Measurements from ENCODE around the gene B9D2.

The B9D2 gene

DNA sequence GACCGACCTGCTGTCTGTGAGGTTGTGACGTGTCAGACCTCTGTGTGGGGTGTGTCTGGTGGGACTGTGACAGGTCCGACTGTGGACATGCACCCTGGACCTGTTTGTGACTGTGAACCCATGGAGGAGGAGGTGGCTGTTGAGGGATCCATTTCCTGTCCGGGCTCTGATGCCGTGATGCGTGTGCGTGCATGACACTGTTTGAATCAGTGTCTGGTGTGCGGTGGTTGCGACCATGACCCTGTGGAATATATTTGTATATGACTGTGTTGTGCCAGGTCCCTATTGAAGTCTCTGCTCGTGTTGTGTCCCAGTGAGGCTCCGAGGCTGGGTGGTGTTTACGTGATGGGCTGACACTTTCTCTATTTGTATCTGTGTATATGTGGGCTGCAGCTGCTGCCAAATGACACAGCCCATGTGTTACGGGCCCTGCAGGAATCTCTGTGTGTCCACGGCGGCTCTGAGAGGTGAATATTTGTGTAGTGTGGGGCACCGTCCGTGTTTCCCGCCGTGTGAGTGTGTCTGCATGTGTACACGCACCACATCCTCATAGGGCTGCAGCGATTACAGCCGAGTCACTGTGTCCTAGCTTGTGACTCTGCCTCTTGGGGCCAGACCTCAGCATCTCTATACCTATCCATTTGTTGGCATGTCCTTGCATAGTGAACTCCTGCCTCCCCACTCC lies 35.6 kb downstream of the B9D2 start:
- no peaks in the 10 kb centered on the region for H3K27me3 ChIP-seq (ENCODE audit: control insufficient read depth, insufficient read depth, low read length)
- DNase-seq (ENCODE audit: low read depth, low spot score), result no peak
- H3K9me3 ChIP-seq (ENCODE audit: control insufficient read depth, insufficient read depth, low read length), result no peaks in the 10 kb centered on the region
- H3K27ac ChIP-seq (ENCODE audit: low read length), result no peak overlapping the region
- H3K36me3 ChIP-seq (ENCODE audit: control insufficient read depth, insufficient read depth, low read length), result no peaks in the 10 kb centered on the region
- H3K4me1 ChIP-seq (ENCODE audit: control insufficient read depth, insufficient read depth, low read length), result peaks cover 20% of the 10 kb centered on the region
- no CpG with 5 or more reads among the region's 22 CpGs for WGBS (ENCODE audit: insufficient coverage, insufficient read length)
- H3K4me3 ChIP-seq (ENCODE audit: low read length), result no peak overlapping the region

DNA sequence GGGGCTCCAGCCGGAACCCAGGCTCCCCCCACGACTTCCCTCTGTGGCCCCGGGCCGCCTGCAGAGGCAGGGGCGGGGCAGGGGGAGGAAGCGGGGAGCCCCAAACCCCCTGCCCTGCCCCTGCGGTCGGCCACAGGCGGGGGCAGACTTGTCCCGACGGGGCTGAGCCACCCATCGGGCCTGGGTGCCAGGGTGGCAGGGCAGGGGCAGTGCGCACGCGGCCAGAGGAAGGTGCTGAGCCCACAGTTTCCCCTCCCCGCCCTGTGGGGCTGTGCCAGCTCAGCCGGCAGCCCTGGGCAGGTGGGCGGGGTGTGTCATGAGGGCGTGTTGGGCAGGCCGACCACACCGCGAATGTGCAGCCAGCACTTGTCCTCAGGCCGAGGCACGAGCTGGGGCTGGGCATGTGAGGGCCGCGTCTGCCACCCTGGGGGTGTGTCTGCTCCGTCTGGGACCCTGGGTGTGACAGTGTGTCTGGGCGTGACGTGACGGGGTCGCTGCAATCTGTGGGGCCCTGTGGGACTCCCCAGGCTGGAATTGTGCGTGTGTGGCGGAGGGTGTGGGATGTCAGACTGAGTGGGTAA lies 36.3 kb downstream of the B9D2 start:
- Histone ChIP-seq H3K4me1 (ENCODE audit: control insufficient read depth, insufficient read depth, low read length) (peaks cover 23% of the 10 kb centered on the region), H3K36me3 (ENCODE audit: control insufficient read depth, insufficient read depth, low read length) (no peaks in the 10 kb centered on the region), H3K27ac (ENCODE audit: low read length) (no peak overlapping the region), H3K4me3 (ENCODE audit: low read length) (no peak overlapping the region), H3K27me3 (ENCODE audit: control insufficient read depth, insufficient read depth, low read length) (no peaks in the 10 kb centered on the region), H3K9me3 (ENCODE audit: control insufficient read depth, insufficient read depth, low read length) (no peaks in the 10 kb centered on the region)
- WGBS (ENCODE audit: insufficient coverage, insufficient read length), result no CpG with 5 or more reads among the region's 33 CpGs
- no peak for DNase-seq (ENCODE audit: low read depth, low spot score)

- no CpG with 5 or more reads among the region's 13 CpGs for WGBS (ENCODE audit: insufficient coverage, insufficient read length)
- no peaks in the 10 kb centered on the region for H3K27me3 ChIP-seq (ENCODE audit: control insufficient read depth, insufficient read depth, low read length)
- no peak for DNase-seq (ENCODE audit: low read depth, low spot score)
- no peak overlapping the region for H3K4me3 ChIP-seq (ENCODE audit: low read length)
- H3K4me1 ChIP-seq (ENCODE audit: control insufficient read depth, insufficient read depth, low read length), result peaks cover 23% of the 10 kb centered on the region
- no peaks in the 10 kb centered on the region for H3K36me3 ChIP-seq (ENCODE audit: control insufficient read depth, insufficient read depth, low read length)
- H3K27ac ChIP-seq (ENCODE audit: low read length), result no peak overlapping the region
- H3K9me3 ChIP-seq (ENCODE audit: control insufficient read depth, insufficient read depth, low read length), result no peaks in the 10 kb centered on the region
These were observed 36.8 kb downstream of the B9D2 start for GRCh38 chr19:41327076-41327575.

- no peaks in the 10 kb centered on the region for H3K27me3 ChIP-seq (ENCODE audit: control insufficient read depth, insufficient read depth, low read length)
- peaks cover 23% of the 10 kb centered on the region for H3K4me1 ChIP-seq (ENCODE audit: control insufficient read depth, insufficient read depth, low read length)
- no CpG with 5 or more reads among the region's 30 CpGs for WGBS (ENCODE audit: insufficient coverage, insufficient read length)
- H3K4me3 ChIP-seq (ENCODE audit: low read length), result peak overlapping the region; percentile 24; the same call in 1 of the 2 replicates
- H3K36me3 ChIP-seq (ENCODE audit: control insufficient read depth, insufficient read depth, low read length), result no peaks in the 10 kb centered on the region
- H3K27ac ChIP-seq (ENCODE audit: low read length), result no peak overlapping the region
- DNase-seq (ENCODE audit: low read depth, low spot score), result no peak
- H3K9me3 ChIP-seq (ENCODE audit: control insufficient read depth, insufficient read depth, low read length), result no peaks in the 10 kb centered on the region
These were observed 37.8 kb downstream of the B9D2 start for GRCh38 chr19:41325947-41326706.

- Histone ChIP-seq H3K4me1 (ENCODE audit: control insufficient read depth, insufficient read depth, low read length) (peaks cover 23% of the 10 kb centered on the region), H3K4me3 (ENCODE audit: low read length) (peak overlapping the region; percentile 24; the same call in 1 of the 2 replicates), H3K27ac (ENCODE audit: low read length) (no peak overlapping the region), H3K27me3 (ENCODE audit: control insufficient read depth, insufficient read depth, low read length) (no peaks in the 10 kb centered on the region), H3K9me3 (ENCODE audit: control insufficient read depth, insufficient read depth, low read length) (no peaks in the 10 kb centered on the region), H3K36me3 (ENCODE audit: control insufficient read depth, insufficient read depth, low read length) (no peaks in the 10 kb centered on the region)
- WGBS (ENCODE audit: insufficient coverage, insufficient read length), result no CpG with 5 or more reads among the region's 10 CpGs
- DNase-seq (ENCODE audit: low read depth, low spot score), result no peak
These were observed 38.4 kb downstream of the B9D2 start for GRCh38 chr19:41325640-41325946.

GRCh38 chr19:41324921-41325639 lies 38.9 kb downstream of the B9D2 start:
- H3K4me1 ChIP-seq (ENCODE audit: control insufficient read depth, insufficient read depth, low read length), result peaks cover 23% of the 10 kb centered on the region
- H3K4me3 ChIP-seq (ENCODE audit: low read length), result peak overlapping the region; percentile 24; the same call in 1 of the 2 replicates
- no CpG with 5 or more reads among the region's 23 CpGs for WGBS (ENCODE audit: insufficient coverage, insufficient read length)
- no peaks in the 10 kb centered on the region for H3K27me3 ChIP-seq (ENCODE audit: control insufficient read depth, insufficient read depth, low read length)
- H3K36me3 ChIP-seq (ENCODE audit: control insufficient read depth, insufficient read depth, low read length), result peaks cover 3% of the 10 kb centered on the region; the same call in 1 of the 2 replicates
- no peak for DNase-seq (ENCODE audit: low read depth, low spot score)
- no peaks in the 10 kb centered on the region for H3K9me3 ChIP-seq (ENCODE audit: control insufficient read depth, insufficient read depth, low read length)
- H3K27ac ChIP-seq (ENCODE audit: low read length), result no peak overlapping the region

DNA sequence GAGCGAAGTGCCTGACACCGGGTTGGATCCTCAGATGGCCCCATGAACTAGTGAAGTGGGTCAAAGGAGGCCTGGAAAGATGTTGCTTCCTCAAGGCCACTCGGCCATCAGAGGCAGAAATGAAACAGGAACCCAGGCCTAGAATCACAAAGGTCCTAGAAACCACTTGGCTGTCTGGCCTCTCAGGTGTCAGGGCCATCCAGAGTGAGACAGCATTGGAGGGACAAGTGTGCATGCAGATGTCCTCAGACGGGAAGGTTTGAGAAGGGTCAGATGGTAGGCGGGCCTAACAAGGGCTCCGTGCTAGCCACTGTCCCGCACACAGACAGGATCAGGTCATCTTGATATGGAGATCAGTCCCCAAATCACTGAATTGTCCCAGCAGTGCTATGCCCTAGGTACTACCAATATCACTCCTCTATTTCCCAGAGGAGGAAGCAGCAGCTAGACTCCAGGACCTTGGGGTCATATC lies 39.7 kb downstream of the B9D2 start:
- no peaks in the 10 kb centered on the region for H3K27me3 ChIP-seq (ENCODE audit: control insufficient read depth, insufficient read depth, low read length)
- H3K36me3 ChIP-seq (ENCODE audit: control insufficient read depth, insufficient read depth, low read length), result peaks cover 3% of the 10 kb centered on the region; the same call in 1 of the 2 replicates
- no CpG with 5 or more reads among the region's 7 CpGs for WGBS (ENCODE audit: insufficient coverage, insufficient read length)
- H3K4me3 ChIP-seq (ENCODE audit: low read length), result no peak overlapping the region
- no peak for DNase-seq (ENCODE audit: low read depth, low spot score)
- no peak overlapping the region for H3K27ac ChIP-seq (ENCODE audit: low read length)
- H3K4me1 ChIP-seq (ENCODE audit: control insufficient read depth, insufficient read depth, low read length), result peaks cover 23% of the 10 kb centered on the region
- H3K9me3 ChIP-seq (ENCODE audit: control insufficient read depth, insufficient read depth, low read length), result no peaks in the 10 kb centered on the region

- Histone ChIP-seq H3K36me3 (ENCODE audit: control insufficient read depth, insufficient read depth, low read length) (peaks cover 8% of the 10 kb centered on the region), H3K27me3 (ENCODE audit: control insufficient read depth, insufficient read depth, low read length) (no peaks in the 10 kb centered on the region), H3K27ac (ENCODE audit: low read length) (no peak overlapping the region), H3K9me3 (ENCODE audit: control insufficient read depth, insufficient read depth, low read length) (no peaks in the 10 kb centered on the region), H3K4me1 (ENCODE audit: control insufficient read depth, insufficient read depth, low read length) (peaks cover 23% of the 10 kb centered on the region), H3K4me3 (ENCODE audit: low read length) (no peak overlapping the region)
- no peak for DNase-seq (ENCODE audit: low read depth, low spot score)
- no CpG with 5 or more reads among the region's 16 CpGs for WGBS (ENCODE audit: insufficient coverage, insufficient read length)
These were observed 40.4 kb downstream of the B9D2 start for GRCh38 chr19:41323430-41324125.

GRCh38 chr19:41323023-41323422 lies 40.9 kb downstream of the B9D2 start:
- Histone ChIP-seq H3K4me3 (ENCODE audit: low read length) (no peak overlapping the region), H3K27me3 (ENCODE audit: control insufficient read depth, insufficient read depth, low read length) (no peaks in the 10 kb centered on the region)
- DNase-seq (ENCODE audit: low read depth, low spot score), result no peak

More at GRCh38 chr19:41323023-41323422, 40.9 kb downstream of the B9D2 start:
- no CpG with 5 or more reads among the region's 7 CpGs for WGBS (ENCODE audit: insufficient coverage, insufficient read length)
- Histone ChIP-seq H3K36me3 (ENCODE audit: control insufficient read depth, insufficient read depth, low read length) (peaks cover 8% of the 10 kb centered on the region), H3K27ac (ENCODE audit: low read length) (no peak overlapping the region), H3K4me1 (ENCODE audit: control insufficient read depth, insufficient read depth, low read length) (peaks cover 23% of the 10 kb centered on the region), H3K9me3 (ENCODE audit: control insufficient read depth, insufficient read depth, low read length) (no peaks in the 10 kb centered on the region)
